Activated CD8-positive, alpha-beta T cell treated with anti-CD3 and anti-CD28 coated beads, Interleukin-2, amount 10 ng/mL, durations not matched to agents 7 days and 5 days (primary cell): ENCODE results near the gene KCNK4. TPM values are rescaled to one million over a fixed set of nuclear protein-coding genes. Genes with fewer than 3 reads are reported as not detected.

Experiments used
- ATAC-seq: fragments of 150-1000 bp; cut with Tn5 transposase; one replicate; pipeline ENCODE4 v1.10.0; 2021; ENCODE audit warnings: moderate library complexity
- CTCF ChIA-PET: fragments of 350-600 bp; sonication (Branson Sonifier 250); formaldehyde crosslinking; loops from one replicate; lab custom pipeline; 2021; ENCODE audit warnings: antibody characterized with exemption; lab: Charles Lee
- POLR2A ChIA-PET: fragments of 350-600 bp; sonication (Branson Sonifier 250); formaldehyde crosslinking; loops from one replicate; lab custom pipeline; 2021; ENCODE audit warnings: antibody characterized with exemption; lab: Charles Lee
- DNase-seq: peaks from one replicate; pipeline ENCODE4 v3.0.0-alpha.2; 2020
- H3K27ac Mint-ChIP-seq: one replicate; pipeline ENCODE4 v1.8.0; 2021; ENCODE audit warnings: mild to moderate bottlenecking, mixed read lengths
- H3K27me3 Mint-ChIP-seq: one replicate; pipeline ENCODE4 v1.8.0; 2021; ENCODE audit warnings: low read depth, mixed read lengths
- H3K36me3 Mint-ChIP-seq: one replicate; pipeline ENCODE4 v1.8.0; 2021; ENCODE audit warnings: low read depth, mixed read lengths
- H3K4me1 Mint-ChIP-seq: one replicate; pipeline ENCODE4 v1.8.0; 2021; ENCODE audit warnings: low read depth, mixed read lengths
- H3K4me3 Mint-ChIP-seq: one replicate; pipeline ENCODE4 v1.8.0; 2021; ENCODE audit warnings: mild to moderate bottlenecking, mixed read lengths
- H3K9me3 Mint-ChIP-seq: one replicate; pipeline ENCODE4 v1.8.0; 2022; ENCODE audit warnings: mixed read lengths; ENCODE audit not compliant: insufficient read depth
- total RNA-seq, 2 experiments: library from RNA; stranded (reverse); gene quantifications; one replicate each; pipeline ENCODE4 v1.2.3, GENCODE V29; 2021

Gene KCNK4
- total RNA-seq, 2 experiments from 2014 or later = not detected

DNA sequence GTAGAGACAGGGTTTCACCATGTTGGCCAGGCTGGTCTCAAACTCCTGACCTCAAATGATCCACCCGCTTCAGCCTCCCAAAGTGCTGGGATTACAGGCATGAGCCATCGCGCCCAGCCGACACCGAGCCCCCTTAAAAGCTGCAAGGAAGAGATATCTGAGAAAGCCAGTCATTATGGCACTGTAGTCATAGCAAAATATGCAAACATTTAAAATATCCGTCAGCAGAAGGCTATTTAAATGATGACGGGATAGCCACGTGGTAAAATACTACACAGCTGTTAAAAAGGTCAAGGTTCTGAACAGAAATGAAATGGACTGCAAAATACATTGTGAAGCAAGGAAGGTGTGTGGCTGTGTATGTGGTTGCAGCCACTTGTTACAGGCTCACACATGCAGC lies 42.5 kb downstream of the KCNK4 start:
- ChIA-PET CTCF (interaction anchor here (1.0 to 3.5 kb wide), 3 partner anchors 15 to 29 kb away, joined by 3 to 137 read pairs (median 30); partner anchors contain the start of genes ESRRA, PRDX5 and TRMT112), POLR2A (interaction anchor here (4.0 kb wide), 1 partner anchor 16 kb away, joined by 44 read pairs; the partner anchor contains the start of genes PRDX5 and TRMT112)
- Mint-ChIP-seq H3K27ac (no peak overlapping the region), H3K27me3 (no peaks in the 10 kb centered on the region), H3K9me3 (no peaks in the 10 kb centered on the region), H3K36me3 (peaks cover 23% of the 10 kb centered on the region), H3K4me3 (no peak overlapping the region), H3K4me1 (peaks cover 51% of the 10 kb centered on the region)
- ATAC-seq (no peak), DNase-seq (no peak)

DNA sequence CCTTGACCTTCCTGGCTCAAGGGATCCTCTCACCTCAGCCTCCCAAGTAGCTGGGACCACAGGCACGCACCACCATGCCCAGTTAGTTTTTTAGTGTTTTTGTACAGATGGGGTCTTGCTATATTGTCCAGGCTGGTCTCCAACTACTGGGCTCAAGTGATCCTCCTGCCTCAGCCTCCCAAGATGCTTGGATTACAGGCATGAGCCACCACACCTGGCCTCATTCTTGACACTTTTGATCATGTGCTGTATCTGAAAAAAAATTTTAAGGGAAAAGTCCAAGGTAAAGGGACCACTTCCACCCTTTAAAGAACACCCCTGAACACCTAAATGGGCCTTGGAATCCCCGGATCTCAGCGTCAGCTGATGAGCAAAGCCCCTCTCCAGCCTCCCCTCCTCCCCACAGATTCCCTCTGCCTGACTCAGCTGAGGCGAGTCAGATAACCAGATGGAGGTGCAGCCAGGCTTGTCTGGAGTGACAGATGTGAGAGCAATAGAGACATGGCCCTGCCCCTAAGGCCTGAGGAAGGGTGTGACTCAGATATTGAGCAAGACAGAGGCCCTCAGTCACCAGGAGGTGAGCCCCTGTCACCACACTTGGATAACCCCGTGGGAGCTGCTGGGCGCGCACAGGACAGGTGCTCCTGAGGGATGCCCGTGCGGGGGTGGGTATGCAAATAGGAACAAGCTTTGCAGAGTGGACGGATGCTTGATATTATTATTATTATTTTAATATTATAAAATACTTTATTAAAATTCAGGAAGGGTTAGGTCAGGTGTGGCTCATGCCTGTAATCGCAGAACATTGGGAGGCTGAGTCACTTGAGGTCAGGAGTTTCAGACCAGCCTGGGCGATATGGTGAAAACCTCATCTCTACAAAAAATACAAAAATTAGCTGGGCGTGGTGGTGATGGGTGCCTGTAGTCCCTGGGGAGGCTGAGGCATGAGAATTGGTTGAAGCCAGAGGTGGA lies 43.9 kb downstream of the KCNK4 start:
- CTCF ChIA-PET = interaction anchor here (1.0 kb wide), 1 partner anchor 17 kb away, joined by 6 read pairs; the partner anchor contains the start of genes PRDX5 and TRMT112
- POLR2A ChIA-PET = interaction anchor here (0.6 to 0.9 kb wide), 2 partner anchors 17 to 1454 kb away, joined by 4 to 5 read pairs; partner anchors contain the start of genes PRDX5, SLC3A2 and TRMT112
- ATAC-seq = no peak
- peaks cover 60% of the 10 kb centered on the region for H3K4me1 Mint-ChIP-seq
- peak overlapping the region; percentile 39 for H3K27ac Mint-ChIP-seq
- H3K9me3 Mint-ChIP-seq = no peaks in the 10 kb centered on the region
- peaks cover 32% of the 10 kb centered on the region for H3K36me3 Mint-ChIP-seq
- H3K27me3 Mint-ChIP-seq = no peaks in the 10 kb centered on the region
- H3K4me3 Mint-ChIP-seq = no peak overlapping the region
- DNase-seq = no peak

DNA sequence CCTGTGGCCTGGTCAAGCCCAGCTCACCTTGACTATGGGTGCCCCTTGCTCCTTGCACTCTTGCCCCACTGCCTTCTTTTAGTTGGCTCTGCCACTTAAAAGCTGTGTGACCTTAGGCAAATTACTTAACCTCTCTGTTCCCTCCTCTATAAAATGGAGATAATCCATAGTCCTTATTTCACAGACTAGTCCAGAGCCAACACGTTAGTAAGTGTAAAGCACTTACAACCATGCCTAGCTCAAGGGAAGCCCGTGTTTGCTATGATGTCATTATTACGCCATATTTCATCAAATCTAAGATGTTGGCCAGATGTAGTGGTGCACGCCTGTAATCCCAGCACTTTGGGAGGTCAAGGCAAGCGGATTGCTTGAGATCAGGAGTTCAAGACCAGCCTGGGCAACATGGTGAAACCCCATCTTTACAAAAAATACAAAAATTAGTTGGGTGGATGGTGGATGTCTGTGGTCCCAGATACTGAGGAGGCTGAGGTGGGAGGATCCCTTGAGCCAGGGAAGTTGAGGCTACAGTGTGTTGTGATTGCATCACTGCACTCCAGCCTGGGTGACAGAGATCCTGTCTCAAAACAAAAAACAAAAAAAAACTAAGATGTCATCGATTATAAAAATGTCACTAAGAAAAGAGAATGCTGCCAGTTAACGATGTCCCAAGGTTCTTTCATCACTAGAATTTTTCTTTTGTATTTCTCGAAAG lies 46.6 kb downstream of the KCNK4 start:
- Mint-ChIP-seq H3K27me3 (no peaks in the 10 kb centered on the region), H3K36me3 (peaks cover 42% of the 10 kb centered on the region), H3K4me3 (no peak overlapping the region), H3K4me1 (peaks cover 55% of the 10 kb centered on the region), H3K9me3 (no peaks in the 10 kb centered on the region), H3K27ac (no peak overlapping the region)
- ChIA-PET POLR2A (interaction anchor here (4.3 kb wide), 1 partner anchor 20 kb away, joined by 37 read pairs; the partner anchor contains the start of genes PRDX5 and TRMT112), CTCF (interaction anchor here (0.7 to 2.8 kb wide), 6 partner anchors 18 to 667 kb away, joined by 4 to 17 read pairs (median 4); partner anchors contain the start of genes ATL3, ESRRA, PRDX5 and TRMT112)
- DNase-seq = no peak
- no peak for ATAC-seq

- ChIA-PET CTCF (interaction anchor here (0.8 to 2.8 kb wide), 3 partner anchors 17 to 134 kb away, joined by 4 to 17 read pairs (median 7); partner anchors contain the start of genes PRDX5 and TRMT112), POLR2A (interaction anchor here (4.3 kb wide), 1 partner anchor 21 kb away, joined by 37 read pairs; the partner anchor contains the start of genes PRDX5 and TRMT112)
- Mint-ChIP-seq H3K27me3 (no peaks in the 10 kb centered on the region), H3K4me3 (peak overlapping the region; percentile 80), H3K9me3 (no peaks in the 10 kb centered on the region), H3K36me3 (peaks cover 39% of the 10 kb centered on the region), H3K4me1 (peaks cover 55% of the 10 kb centered on the region), H3K27ac (peak overlapping the region; percentile 91)
- no peak for DNase-seq
- no peak for ATAC-seq
Measured at GRCh38 chr11:64338716-64339115, 47.6 kb downstream of the KCNK4 start.

DNA sequence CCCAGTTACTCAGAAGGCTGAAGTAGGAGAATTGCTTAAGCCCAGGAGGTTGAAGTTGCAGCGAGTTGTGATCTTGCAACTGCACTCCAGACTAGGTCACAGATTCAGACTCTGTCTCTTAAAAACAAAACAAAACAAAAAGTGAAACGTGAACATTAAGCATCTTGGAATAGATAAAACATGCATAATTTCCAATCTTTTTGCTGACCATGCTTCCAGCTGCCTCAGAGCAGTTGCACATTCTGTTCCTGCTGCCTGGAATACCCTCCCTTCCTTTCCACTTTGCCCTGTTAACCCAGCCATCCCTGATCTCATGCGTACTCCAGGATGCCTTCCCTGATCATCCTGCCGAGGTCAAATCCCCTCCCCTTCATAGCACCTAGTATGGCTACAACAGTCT lies 48.2 kb downstream of the KCNK4 start:
- ChIA-PET POLR2A (interaction anchor here (0.7 to 4.3 kb wide), 5 partner anchors 10 to 341 kb away, joined by 3 to 37 read pairs (median 5); partner anchors contain the start of genes PRDX5 and TRMT112), CTCF (interaction anchor here (1.3 to 5.3 kb wide), 4 partner anchors 9 to 98 kb away, joined by 3 to 47 read pairs (median 18); partner anchors contain the start of genes FKBP2, PRDX5 and TRMT112)
- peaks cover 40% of the 10 kb centered on the region for H3K36me3 Mint-ChIP-seq

GRCh38 chr11:64339754-64340408 lies 48.8 kb downstream of the KCNK4 start, which contains the start of gene CCDC88B:
CCDC88B (plus strand) TSS chr11:64340204; CDS start chr11:64340267, 63 bp downstream.
- peak; percentile 91 for DNase-seq
- ATAC-seq = peak; percentile 80
- Mint-ChIP-seq H3K27ac (peak within 1 kb of the TSS; percentile 91), H3K4me1 (peaks cover 53% of the 10 kb centered on the region), H3K4me3 (peak within 1 kb of the TSS; percentile 80), H3K27me3 (no peaks in the 10 kb centered on the region), H3K36me3 (peaks cover 38% of the 10 kb centered on the region), H3K9me3 (no peaks in the 10 kb centered on the region)
- ChIA-PET POLR2A (interaction anchor here (0.6 to 4.3 kb wide), 11 partner anchors 8 to 567 kb away, joined by 3 to 37 read pairs (median 4); partner anchors contain the start of genes PRDX5 and TRMT112), CTCF (interaction anchor here (1.3 to 5.3 kb wide), 5 partner anchors 9 to 99 kb away, joined by 3 to 47 read pairs (median 9); partner anchors contain the start of genes FKBP2, PRDX5 and TRMT112)

More for the DNA sequence above, 48.2 kb downstream of the KCNK4 start:
- DNase-seq (no peak), ATAC-seq (no peak)
- no peaks in the 10 kb centered on the region for H3K9me3 Mint-ChIP-seq
- peak overlapping the region; percentile 91 for H3K27ac Mint-ChIP-seq
- H3K4me1 Mint-ChIP-seq = peaks cover 55% of the 10 kb centered on the region
- peak overlapping the region; percentile 80 for H3K4me3 Mint-ChIP-seq
- H3K27me3 Mint-ChIP-seq = no peaks in the 10 kb centered on the region

DNA sequence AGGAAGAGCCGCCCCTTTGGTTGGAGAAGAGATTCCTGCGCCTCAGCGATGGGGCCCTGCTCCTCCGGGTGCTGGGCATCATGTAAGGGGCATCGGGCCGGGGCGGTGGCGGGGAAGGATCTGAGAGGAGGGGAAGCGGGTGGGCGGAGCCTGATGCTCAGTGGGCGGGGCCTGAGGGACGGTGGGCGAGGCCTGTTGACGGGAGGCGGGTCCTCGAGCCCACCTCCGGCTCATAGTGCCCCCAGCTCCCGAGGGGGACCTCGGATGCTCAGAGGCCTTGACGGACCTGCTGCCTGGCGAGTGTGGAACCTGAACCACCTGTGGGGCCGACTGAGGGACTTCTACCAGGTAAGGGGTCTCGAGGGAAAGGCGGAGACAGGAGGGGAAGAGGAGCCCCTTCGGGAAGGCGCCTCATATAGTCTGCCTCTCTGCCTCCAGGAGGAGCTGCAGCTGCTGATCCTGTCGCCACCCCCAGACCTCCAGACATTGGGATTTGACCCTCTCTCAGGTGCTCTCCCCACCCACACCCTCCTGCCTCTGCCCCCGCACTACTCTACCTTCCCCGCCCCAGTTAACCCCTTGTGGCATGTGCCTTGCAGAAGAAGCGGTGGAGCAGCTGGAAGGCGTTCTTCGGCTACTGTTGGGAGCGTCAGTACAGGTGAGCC lies 49.7 kb downstream of the KCNK4 start:
- H3K4me1 Mint-ChIP-seq = peaks cover 55% of the 10 kb centered on the region
- no peaks in the 10 kb centered on the region for H3K27me3 Mint-ChIP-seq
- CTCF ChIA-PET = interaction anchor here (0.6 to 5.3 kb wide), 7 partner anchors 10 to 91 kb away, joined by 3 to 47 read pairs (median 6); partner anchors contain the start of genes CATSPERZ, PRDX5 and TRMT112
- DNase-seq (peak; percentile 87), ATAC-seq (peak; percentile 54)
- H3K9me3 Mint-ChIP-seq = no peaks in the 10 kb centered on the region
- H3K4me3 Mint-ChIP-seq = peak overlapping the region; percentile 80
- POLR2A ChIA-PET = interaction anchor here (0.6 to 4.3 kb wide), 8 partner anchors 9 to 566 kb away, joined by 3 to 37 read pairs (median 4); partner anchors contain the start of genes ESRRA, PRDX5 and TRMT112
- peak overlapping the region; percentile 91 for H3K27ac Mint-ChIP-seq
- peaks cover 41% of the 10 kb centered on the region for H3K36me3 Mint-ChIP-seq

- peak overlapping the region; percentile 80 for H3K4me3 Mint-ChIP-seq
- H3K27me3 Mint-ChIP-seq = no peaks in the 10 kb centered on the region
- H3K27ac Mint-ChIP-seq = peak overlapping the region; percentile 55
- CTCF ChIA-PET = interaction anchor here (0.6 to 5.3 kb wide), 10 partner anchors 11 to 92 kb away, joined by 3 to 47 read pairs (median 6); partner anchors contain the start of genes CATSPERZ, ESRRA, PRDX5 and TRMT112
- ATAC-seq (no peak), DNase-seq (no peak)
- no peaks in the 10 kb centered on the region for H3K9me3 Mint-ChIP-seq
- H3K36me3 Mint-ChIP-seq = peaks cover 44% of the 10 kb centered on the region
- H3K4me1 Mint-ChIP-seq = peaks cover 55% of the 10 kb centered on the region
- POLR2A ChIA-PET = interaction anchor here (0.8 to 4.3 kb wide), 4 partner anchors 10 to 134 kb away, joined by 4 to 37 read pairs (median 14); partner anchors contain the start of genes ESRRA, PRDX5 and TRMT112
Measured at GRCh38 chr11:64341429-64341828, 50.3 kb downstream of the KCNK4 start.

GRCh38 chr11:64341851-64342791 lies 51.0 kb downstream of the KCNK4 start:
- H3K4me1 Mint-ChIP-seq = peaks cover 55% of the 10 kb centered on the region
- no peaks in the 10 kb centered on the region for H3K9me3 Mint-ChIP-seq
- ChIA-PET CTCF (interaction anchor here (0.6 to 5.3 kb wide), 14 partner anchors 10 to 138 kb away, joined by 3 to 47 read pairs (median 4); partner anchors contain the start of genes ESRRA, PRDX5 and TRMT112), POLR2A (interaction anchor here (0.7 to 4.3 kb wide), 3 partner anchors 11 to 38 kb away, joined by 3 to 37 read pairs (median 7); partner anchors contain the start of genes ESRRA, PRDX5 and TRMT112)
- peak overlapping the region; percentile 80 for H3K4me3 Mint-ChIP-seq
- no peak overlapping the region for H3K27ac Mint-ChIP-seq
- H3K27me3 Mint-ChIP-seq = no peaks in the 10 kb centered on the region
- peaks cover 46% of the 10 kb centered on the region for H3K36me3 Mint-ChIP-seq
- DNase-seq = peak; percentile 95
- peak; percentile 84 for ATAC-seq
